ENCODE data around the gene TANGO2.

Gene TANGO2

GRCh38 chr22:20080445-20080775, 59.5 kb downstream of the TANGO2 start:
- DNase-seq (peak; percentile 54 to 55 (median 55)), ATAC-seq (replicated peaks) (peak; percentile 72)
- H3K4me1 Mint-ChIP-seq (ENCODE audit: low read depth in 2 of 2), result peaks cover 43% of the 10 kb centered on the region in 2 donors
- peak overlapping the region; percentile 35 to 90 for H3K27ac Mint-ChIP-seq
- H3K9me3 Mint-ChIP-seq, result no peaks in the 10 kb centered on the region
- peak overlapping the region; percentile 56 to 89 for H3K4me3 Mint-ChIP-seq
- peaks cover 19% of the 10 kb centered on the region for H3K36me3 Mint-ChIP-seq (ENCODE audit: insufficient read depth)
- H3K27me3 Mint-ChIP-seq, result no peaks in the 10 kb centered on the region

GRCh38 chr22:20080776-20081654, 60.1 kb downstream of the TANGO2 start:
- DNase-seq (no peak), ATAC-seq (replicated peaks) (no peak)
- Mint-ChIP-seq H3K36me3 (ENCODE audit: insufficient read depth) (peaks cover 25% of the 10 kb centered on the region), H3K4me3 (peak overlapping the region; percentile 56 to 89), H3K27ac (peak overlapping the region; percentile 35 to 90), H3K9me3 (no peaks in the 10 kb centered on the region), H3K4me1 (ENCODE audit: low read depth in 2 of 2) (peaks cover 44% of the 10 kb centered on the region in 2 donors), H3K27me3 (no peaks in the 10 kb centered on the region)

GRCh38 chr22:20083157-20083890, 62.4 kb downstream of the TANGO2 start:
- Mint-ChIP-seq H3K4me3 (peak overlapping the region; percentile 56 to 63), H3K27me3 (no peaks in the 10 kb centered on the region), H3K9me3 (no peaks in the 10 kb centered on the region), H3K27ac (peak overlapping the region in 1 of 2 donors; percentile 83), H3K4me1 (ENCODE audit: low read depth in 2 of 2) (peaks cover 63 to 64% of the 10 kb centered on the region in 2 donors), H3K36me3 (ENCODE audit: insufficient read depth) (peaks cover 40% of the 10 kb centered on the region)
- ATAC-seq (replicated peaks), result no peak
- no peak for DNase-seq

- ATAC-seq (replicated peaks) (no peak), DNase-seq (no peak)
- Mint-ChIP-seq H3K27me3 (no peaks in the 10 kb centered on the region), H3K36me3 (ENCODE audit: insufficient read depth) (peaks cover 40% of the 10 kb centered on the region), H3K4me3 (peak overlapping the region; percentile 43 to 63), H3K27ac (peak overlapping the region in 1 of 2 donors; percentile 83), H3K4me1 (ENCODE audit: low read depth in 2 of 2) (peaks cover 68 to 71% of the 10 kb centered on the region in 2 donors), H3K9me3 (no peaks in the 10 kb centered on the region)
Measured at GRCh38 chr22:20083891-20084546, 63.1 kb downstream of the TANGO2 start.

- peak overlapping the region in 1 of 2 donors; percentile 50 for H3K27ac Mint-ChIP-seq
Measured at GRCh38 chr22:20084547-20085413, 63.9 kb downstream of the TANGO2 start.

GRCh38 chr22:20085651-20086050, 64.7 kb downstream of the TANGO2 start:
- H3K4me1 Mint-ChIP-seq (ENCODE audit: low read depth in 2 of 2), result peaks cover 79 to 81% of the 10 kb centered on the region in 2 donors
- peak overlapping the region in 1 of 2 donors; percentile 50 for H3K27ac Mint-ChIP-seq
- no peaks in the 10 kb centered on the region for H3K27me3 Mint-ChIP-seq

More at GRCh38 chr22:20084547-20085413, 63.9 kb downstream of the TANGO2 start:
- Mint-ChIP-seq H3K27me3 (no peaks in the 10 kb centered on the region), H3K36me3 (ENCODE audit: insufficient read depth) (peaks cover 40% of the 10 kb centered on the region), H3K9me3 (no peaks in the 10 kb centered on the region), H3K4me3 (no peak overlapping the region), H3K4me1 (ENCODE audit: low read depth in 2 of 2) (peaks cover 72 to 74% of the 10 kb centered on the region in 2 donors)
- DNase-seq (no peak), ATAC-seq (replicated peaks) (no peak)

GRCh38 chr22:20086101-20086599, 65.2 kb downstream of the TANGO2 start:
- H3K27me3 Mint-ChIP-seq, result no peaks in the 10 kb centered on the region

More at GRCh38 chr22:20085651-20086050, 64.7 kb downstream of the TANGO2 start:
- H3K9me3 Mint-ChIP-seq, result no peaks in the 10 kb centered on the region
- DNase-seq (no peak), ATAC-seq (replicated peaks) (no peak)
- H3K36me3 Mint-ChIP-seq (ENCODE audit: insufficient read depth), result peaks cover 46% of the 10 kb centered on the region
- H3K4me3 Mint-ChIP-seq, result peak overlapping the region in 1 of 2 donors; percentile 51

GRCh38 chr22:20086763-20087162, 65.9 kb downstream of the TANGO2 start:
- Mint-ChIP-seq H3K4me3 (peak overlapping the region; percentile 34 to 83), H3K9me3 (no peaks in the 10 kb centered on the region), H3K36me3 (ENCODE audit: insufficient read depth) (peaks cover 46% of the 10 kb centered on the region), H3K27me3 (no peaks in the 10 kb centered on the region), H3K27ac (peak overlapping the region in 1 of 2 donors; percentile 79), H3K4me1 (ENCODE audit: low read depth in 2 of 2) (peaks cover 79 to 80% of the 10 kb centered on the region in 2 donors)
- ATAC-seq (replicated peaks) (no peak), DNase-seq (no peak)

More at GRCh38 chr22:20086101-20086599, 65.2 kb downstream of the TANGO2 start:
- peak overlapping the region in 1 of 2 donors; percentile 79 for H3K27ac Mint-ChIP-seq
- peak overlapping the region; percentile 29 to 51 for H3K4me3 Mint-ChIP-seq
- peaks cover 79 to 80% of the 10 kb centered on the region in 2 donors for H3K4me1 Mint-ChIP-seq (ENCODE audit: low read depth in 2 of 2)
- DNase-seq, result no peak
- ATAC-seq (replicated peaks), result no peak
- peaks cover 46% of the 10 kb centered on the region for H3K36me3 Mint-ChIP-seq (ENCODE audit: insufficient read depth)
- no peaks in the 10 kb centered on the region for H3K9me3 Mint-ChIP-seq

- Mint-ChIP-seq H3K36me3 (ENCODE audit: insufficient read depth) (peaks cover 46% of the 10 kb centered on the region), H3K9me3 (no peaks in the 10 kb centered on the region), H3K4me1 (ENCODE audit: low read depth in 2 of 2) (peaks cover 83 to 84% of the 10 kb centered on the region in 2 donors), H3K27ac (peak overlapping the region; percentile 79 to 93), H3K27me3 (no peaks in the 10 kb centered on the region), H3K4me3 (peak overlapping the region; percentile 78 to 83)
- ATAC-seq (replicated peaks) (peak; percentile 78), DNase-seq (peak in 2 of 3 experiments; percentile 43 to 49)
Measured at GRCh38 chr22:20087319-20088262, 66.7 kb downstream of the TANGO2 start.

GRCh38 chr22:20088263-20088648, 67.3 kb downstream of the TANGO2 start:
- Mint-ChIP-seq H3K4me3 (peak overlapping the region; percentile 78 to 83), H3K36me3 (ENCODE audit: insufficient read depth) (peaks cover 52% of the 10 kb centered on the region), H3K4me1 (ENCODE audit: low read depth in 2 of 2) (peaks cover 78 to 80% of the 10 kb centered on the region in 2 donors), H3K9me3 (no peaks in the 10 kb centered on the region), H3K27me3 (no peaks in the 10 kb centered on the region), H3K27ac (peak overlapping the region; percentile 79 to 93)
- no peak for ATAC-seq (replicated peaks)
- no peak for DNase-seq

GRCh38 chr22:20089226-20089976, 68.5 kb downstream of the TANGO2 start:
- DNase-seq (no peak), ATAC-seq (replicated peaks) (no peak)
- Mint-ChIP-seq H3K36me3 (ENCODE audit: insufficient read depth) (peaks cover 57% of the 10 kb centered on the region), H3K4me3 (peak overlapping the region in 1 of 2 donors; percentile 83), H3K27ac (peak overlapping the region; percentile 74 to 79), H3K9me3 (no peaks in the 10 kb centered on the region), H3K4me1 (ENCODE audit: low read depth in 2 of 2) (peaks cover 69 to 77% of the 10 kb centered on the region in 2 donors), H3K27me3 (no peaks in the 10 kb centered on the region)
